Trophoblast cell (in vitro differentiated cells and primary cell): ENCODE data around the gene WSB2.

Source experiments
- DNase-seq, 2 donors: peaks; one replicate each; pipeline ENCODE4 v3.0.0-alpha.2; 2016
- H2AFZ ChIP-seq: 2 replicates; pipeline ENCODE4 v1.6.1; 2013; ENCODE audit warnings: low read length, moderate library complexity, mild to moderate bottlenecking; ENCODE audit not compliant: insufficient read depth, poor library complexity
- H2AK5ac ChIP-seq: 2 replicates; pipeline ENCODE4 v1.6.1; 2013; ENCODE audit warnings: mild to moderate bottlenecking, low read length
- H2BK120ac ChIP-seq: 2 replicates; pipeline ENCODE4 v1.6.1; 2013; ENCODE audit warnings: low read length, mild to moderate bottlenecking, moderate library complexity; ENCODE audit not compliant: insufficient read depth, poor library complexity
- H2BK12ac ChIP-seq: 2 replicates; pipeline ENCODE4 v1.6.1; 2013; ENCODE audit warnings: mild to moderate bottlenecking, low read length, moderate library complexity
- H2BK5ac ChIP-seq: 2 replicates; pipeline ENCODE4 v1.6.1; 2013; ENCODE audit warnings: low read length, low read depth, moderate library complexity, mild to moderate bottlenecking; ENCODE audit not compliant: poor library complexity
- H3K14ac ChIP-seq: 2 replicates; pipeline ENCODE4 v1.6.1; 2013; ENCODE audit warnings: mild to moderate bottlenecking, low read length
- H3K18ac ChIP-seq: 2 replicates; pipeline ENCODE4 v1.6.1; 2013; ENCODE audit warnings: mild to moderate bottlenecking, low read length
- H3K23ac ChIP-seq: 2 replicates; pipeline ENCODE4 v1.6.1; 2013; ENCODE audit warnings: low read length
- H3K27ac ChIP-seq: 2 replicates; pipeline ENCODE4 v1.5.1; 2013; ENCODE audit warnings: low read depth, mild to moderate bottlenecking, inconsistent platforms, low read length, moderate library complexity
- H3K27me3 ChIP-seq: 2 replicates; pipeline ENCODE4 v1.6.1; 2013; ENCODE audit warnings: inconsistent platforms, mild to moderate bottlenecking, low read length, moderate library complexity; ENCODE audit not compliant: insufficient read depth
- H3K36me3 ChIP-seq, 2 experiments: 1 replicate in 1 of 2; 2 replicates in 1 of 2; pipeline ENCODE4 v1.6.1; 2013; ENCODE audit warnings: low read length in 2 of 2, mild to moderate bottlenecking in 2 of 2, moderate library complexity in 1 of 2; ENCODE audit not compliant: insufficient read depth in 2 of 2, control insufficient read depth in 1 of 2
- H3K4ac ChIP-seq: 2 replicates; pipeline ENCODE4 v1.6.1; 2013; ENCODE audit warnings: low read depth, mild to moderate bottlenecking, low read length, moderate library complexity
- H3K4me1 ChIP-seq, 2 experiments: 1 replicate in 1 of 2; 2 replicates in 1 of 2; pipeline ENCODE4 v1.6.1; 2013; ENCODE audit warnings: low read length in 2 of 2, mild to moderate bottlenecking in 2 of 2, moderate library complexity in 1 of 2; ENCODE audit not compliant: insufficient read depth in 2 of 2, control insufficient read depth in 1 of 2
- H3K4me2 ChIP-seq: 2 replicates; pipeline ENCODE4 v1.6.1; 2013; ENCODE audit warnings: inconsistent platforms, mild to moderate bottlenecking, low read length, moderate library complexity
- H3K4me3 ChIP-seq: 2 replicates; pipeline ENCODE4 v1.5.1; 2013; ENCODE audit warnings: mild to moderate bottlenecking, low read depth, low read length, inconsistent platforms
- H3K79me1 ChIP-seq: one replicate; pipeline ENCODE4 v1.6.1; 2013; ENCODE audit warnings: low read length
- H3K79me2 ChIP-seq: 2 replicates; pipeline ENCODE4 v1.6.1; 2013; ENCODE audit warnings: low read length, mild to moderate bottlenecking; ENCODE audit not compliant: control insufficient read depth, insufficient read depth, poor library complexity
- H3K9ac ChIP-seq: 2 replicates; pipeline ENCODE4 v1.6.1; 2013; ENCODE audit warnings: mild to moderate bottlenecking, low read length
- H3K9me3 ChIP-seq: 2 replicates; pipeline ENCODE4 v1.6.1; 2013; ENCODE audit warnings: low read depth, mild to moderate bottlenecking, control low read depth, inconsistent platforms, low read length; ENCODE audit not compliant: insufficient read depth
- H4K12ac ChIP-seq: 2 replicates; pipeline ENCODE4 v1.6.1; 2013; ENCODE audit warnings: low read depth, mild to moderate bottlenecking, low read length, moderate library complexity
- H4K8ac ChIP-seq: 2 replicates; pipeline ENCODE4 v1.6.1; 2013; ENCODE audit warnings: low read depth, mild to moderate bottlenecking, low read length, moderate library complexity
- H4K91ac ChIP-seq: one replicate; pipeline ENCODE4 v1.6.1; 2013; ENCODE audit warnings: low read depth, mild to moderate bottlenecking, low read length, moderate library complexity
- WGBS: extraction: QIAGEN DNeasy Blood & Tissue Kit; methylation state at CpG from one replicate; pipeline ENCODE4 v1.1.7; 2013; ENCODE audit warnings: missing lambda C conversion rate; ENCODE audit not compliant: insufficient read length, insufficient coverage; ENCODE audit errors: extremely low coverage; 5-methylcytosine and 5-hydroxymethylcytosine counted together

WSB2 gene

DNA sequence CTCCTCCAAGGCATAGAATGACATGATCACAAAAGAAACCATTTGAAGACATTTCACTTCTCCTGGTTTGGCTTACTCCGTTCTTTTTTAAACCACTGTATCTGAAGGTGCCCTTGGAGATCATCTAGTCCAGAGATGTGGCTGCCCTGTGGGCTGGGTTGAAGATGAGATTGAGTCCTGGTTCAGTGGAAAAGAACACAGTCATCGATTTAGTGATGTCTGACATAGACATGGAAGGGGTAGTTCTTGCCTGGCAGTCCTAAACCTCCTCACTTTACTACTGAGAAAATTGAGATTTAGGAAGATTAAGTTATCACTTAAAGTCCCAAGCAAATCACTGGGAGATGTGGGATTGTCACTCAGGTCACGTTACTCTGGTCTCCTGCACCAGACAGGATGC, 40.1 kb upstream of the WSB2 start:
- H2BK5ac ChIP-seq: no peak overlapping the region
- H3K4me2 ChIP-seq: no peak overlapping the region

DNA sequence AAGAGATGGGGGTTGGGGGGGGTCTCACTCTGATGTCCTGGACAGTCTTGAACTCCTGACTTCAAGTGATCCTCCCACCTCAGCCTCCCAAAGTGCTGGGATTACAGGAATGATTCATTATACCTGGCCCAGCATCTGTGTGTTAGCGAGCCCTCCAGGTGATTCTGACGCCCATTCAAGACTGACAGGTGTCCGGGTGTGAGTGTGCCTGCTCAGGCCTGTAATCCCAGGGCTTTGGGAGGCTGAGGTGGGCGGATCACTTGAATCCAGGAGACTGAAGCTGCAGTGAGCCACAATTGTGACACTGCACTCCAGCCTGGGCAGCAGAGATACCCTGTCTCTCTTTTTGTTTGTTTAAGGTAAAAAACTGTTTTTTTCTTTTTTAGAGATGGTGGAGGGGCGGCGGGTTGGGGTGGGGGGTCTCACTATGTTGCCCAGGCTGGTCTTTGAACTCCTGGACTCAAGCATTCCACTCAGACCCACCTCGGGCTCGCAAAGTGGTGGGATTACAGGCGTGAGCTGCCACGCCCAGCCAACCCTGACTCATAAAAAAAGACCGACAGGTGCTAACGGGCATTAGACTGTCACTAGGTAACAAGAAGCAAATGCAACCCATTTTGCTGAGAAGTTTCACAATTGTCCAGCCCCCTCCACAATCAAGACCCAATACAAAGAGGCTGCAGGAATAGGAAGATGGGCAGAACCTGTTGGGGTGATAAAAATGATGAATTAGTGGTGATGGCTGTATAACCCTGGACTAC, 38.1 kb upstream of the WSB2 start:
- peak; percentile 47 to 62 for DNase-seq
- Histone ChIP-seq H3K14ac (no peak overlapping the region), H4K12ac (no peak overlapping the region), H3K9me3 (no peaks in the 10 kb centered on the region), H3K4me1 (peaks cover 18 to 19% of the 10 kb centered on the region in 2 experiments), H4K91ac (no peak overlapping the region), H3K27me3 (no peaks in the 10 kb centered on the region), H3K79me1 (peaks cover 9% of the 10 kb centered on the region), H2BK120ac (no peak overlapping the region), H3K36me3 (peaks cover 0 to 4% of the 10 kb centered on the region in 2 experiments), H2AK5ac (no peak overlapping the region), H2BK5ac (no peak overlapping the region), H3K4ac (no peak overlapping the region), H3K79me2 (peaks cover 6% of the 10 kb centered on the region), H3K4me2 (no peak overlapping the region), H3K23ac (no peak overlapping the region), H3K18ac (no peak overlapping the region), H3K4me3 (no peak overlapping the region), H3K27ac (no peak overlapping the region), H2BK12ac (no peak overlapping the region), H2AFZ (no peak overlapping the region), H4K8ac (no peak overlapping the region), H3K9ac (no peak overlapping the region)
- WGBS: no CpG with 5 or more reads among the region's 12 CpGs

More for the DNA sequence above, 40.1 kb upstream of the WSB2 start:
- Histone ChIP-seq H3K23ac (no peak overlapping the region), H3K36me3 (no peaks in the 10 kb centered on the region), H3K18ac (no peak overlapping the region), H2AK5ac (no peak overlapping the region), H3K79me2 (peaks cover 6% of the 10 kb centered on the region), H4K91ac (no peak overlapping the region), H3K4ac (no peak overlapping the region), H2BK120ac (no peak overlapping the region), H3K4me1 (peaks cover 20 to 21% of the 10 kb centered on the region in 2 experiments), H3K79me1 (peaks cover 11% of the 10 kb centered on the region), H3K9ac (no peak overlapping the region), H3K14ac (no peak overlapping the region), H4K12ac (no peak overlapping the region), H2BK12ac (no peak overlapping the region), H4K8ac (no peak overlapping the region), H3K4me3 (no peak overlapping the region), H3K27me3 (no peaks in the 10 kb centered on the region), H3K9me3 (no peaks in the 10 kb centered on the region), H2AFZ (no peak overlapping the region), H3K27ac (no peak overlapping the region)
- no peak for DNase-seq
- no CpG with 5 or more reads among the region's 3 CpGs for WGBS

DNA sequence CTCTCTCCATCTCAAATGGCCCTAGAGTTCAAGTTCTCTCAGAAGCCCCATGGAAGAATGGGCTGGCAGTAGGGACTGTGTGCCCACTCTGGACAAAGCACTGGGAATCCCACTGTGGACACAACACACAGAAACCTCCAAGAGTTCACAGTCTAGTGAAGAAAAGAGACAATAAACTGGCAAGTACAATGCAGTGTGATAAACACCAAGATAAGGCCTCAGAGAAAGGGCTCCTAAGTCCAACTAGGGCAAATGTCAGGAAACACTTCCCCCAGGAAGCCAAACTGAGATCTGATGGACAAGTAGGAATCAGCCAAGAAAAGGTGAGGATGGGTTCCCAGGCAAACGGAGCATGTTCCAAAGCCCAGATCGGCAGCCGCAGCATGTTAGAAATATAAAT, 37.4 kb upstream of the WSB2 start:
- Histone ChIP-seq H2AK5ac (no peak overlapping the region), H3K79me1 (peaks cover 3% of the 10 kb centered on the region), H3K14ac (no peak overlapping the region), H3K9me3 (no peaks in the 10 kb centered on the region), H2AFZ (no peak overlapping the region), H3K27me3 (no peaks in the 10 kb centered on the region), H3K4me3 (no peak overlapping the region), H3K4me2 (no peak overlapping the region), H2BK5ac (no peak overlapping the region), H3K36me3 (peaks cover 0 to 4% of the 10 kb centered on the region in 2 experiments), H3K79me2 (peaks cover 2% of the 10 kb centered on the region), H4K12ac (no peak overlapping the region), H4K91ac (no peak overlapping the region), H2BK120ac (no peak overlapping the region), H2BK12ac (no peak overlapping the region), H4K8ac (no peak overlapping the region), H3K23ac (no peak overlapping the region), H3K18ac (no peak overlapping the region), H3K9ac (no peak overlapping the region), H3K4ac (no peak overlapping the region), H3K27ac (no peak overlapping the region), H3K4me1 (peaks cover 18 to 19% of the 10 kb centered on the region in 2 experiments)
- WGBS: no CpG with 5 or more reads among the region's 3 CpGs
- DNase-seq: no peak

DNA sequence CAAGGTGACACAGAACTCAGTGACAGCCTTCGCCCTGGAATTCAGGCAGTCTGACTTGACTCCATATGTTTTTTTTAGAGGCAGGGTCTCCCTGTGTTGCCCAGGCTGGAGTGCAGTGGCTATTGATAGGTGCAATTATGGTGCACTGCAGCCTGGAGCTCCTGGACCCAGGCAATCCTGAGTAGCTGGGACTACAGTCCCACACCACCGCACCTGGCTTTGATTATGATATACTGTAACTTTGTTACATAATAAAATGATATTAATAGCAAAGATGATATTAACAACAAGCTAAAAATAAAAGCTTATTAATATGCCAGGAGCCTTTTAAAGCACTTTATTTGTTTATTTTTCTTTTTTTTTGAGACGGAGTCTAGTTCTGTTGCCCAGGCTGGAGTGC, 33.1 kb upstream of the WSB2 start:
- H3K18ac ChIP-seq: no peak overlapping the region
- no peak overlapping the region for H3K23ac ChIP-seq
- no CpG with 5 or more reads among the region's 3 CpGs for WGBS
- H4K8ac ChIP-seq: no peak overlapping the region
- H3K27me3 ChIP-seq: no peaks in the 10 kb centered on the region
- H3K9me3 ChIP-seq: no peaks in the 10 kb centered on the region
- H3K4ac ChIP-seq: no peak overlapping the region
- no peak overlapping the region for H2BK5ac ChIP-seq
- no peak overlapping the region for H3K14ac ChIP-seq
- no peak overlapping the region for H3K4me2 ChIP-seq
- no peak for DNase-seq
- no peaks in the 10 kb centered on the region for H3K79me2 ChIP-seq
- peaks cover 4 to 6% of the 10 kb centered on the region in 2 experiments for H3K36me3 ChIP-seq
- H3K9ac ChIP-seq: no peak overlapping the region
- no peak overlapping the region for H3K4me3 ChIP-seq
- no peak overlapping the region for H2AFZ ChIP-seq
- peaks cover 4 to 9% of the 10 kb centered on the region in 2 experiments for H3K4me1 ChIP-seq
- no peak overlapping the region for H2AK5ac ChIP-seq
- H3K79me1 ChIP-seq: no peaks in the 10 kb centered on the region
- H4K12ac ChIP-seq: peak overlapping the region; percentile 46
- H4K91ac ChIP-seq: no peak overlapping the region
- no peak overlapping the region for H2BK120ac ChIP-seq
- H2BK12ac ChIP-seq: no peak overlapping the region
- H3K27ac ChIP-seq: no peak overlapping the region
